Measurements from ENCODE around the gene ITIH3.
A peak's percentile ranks its signal among the peaks of the same experiment; 100 is the strongest.

ITIH3 gene

GRCh38 chr3:52827866-52828376 lies 33.3 kb downstream of the ITIH3 start:
- no peak for DNase-seq

- no peak for DNase-seq
These were observed 34.9 kb downstream of the ITIH3 start for GRCh38 chr3:52829482-52829881.

- no peak for DNase-seq
These were observed 35.4 kb downstream of the ITIH3 start for GRCh38 chr3:52829906-52830463.

- DNase-seq: no peak
These were observed 36.1 kb downstream of the ITIH3 start, which contains the start of gene ITIH4 for GRCh38 chr3:52830535-52831258. ITIH4 (minus strand) TSS chr3:52830672; CDS start chr3:52830642, 30 bp downstream.

DNA sequence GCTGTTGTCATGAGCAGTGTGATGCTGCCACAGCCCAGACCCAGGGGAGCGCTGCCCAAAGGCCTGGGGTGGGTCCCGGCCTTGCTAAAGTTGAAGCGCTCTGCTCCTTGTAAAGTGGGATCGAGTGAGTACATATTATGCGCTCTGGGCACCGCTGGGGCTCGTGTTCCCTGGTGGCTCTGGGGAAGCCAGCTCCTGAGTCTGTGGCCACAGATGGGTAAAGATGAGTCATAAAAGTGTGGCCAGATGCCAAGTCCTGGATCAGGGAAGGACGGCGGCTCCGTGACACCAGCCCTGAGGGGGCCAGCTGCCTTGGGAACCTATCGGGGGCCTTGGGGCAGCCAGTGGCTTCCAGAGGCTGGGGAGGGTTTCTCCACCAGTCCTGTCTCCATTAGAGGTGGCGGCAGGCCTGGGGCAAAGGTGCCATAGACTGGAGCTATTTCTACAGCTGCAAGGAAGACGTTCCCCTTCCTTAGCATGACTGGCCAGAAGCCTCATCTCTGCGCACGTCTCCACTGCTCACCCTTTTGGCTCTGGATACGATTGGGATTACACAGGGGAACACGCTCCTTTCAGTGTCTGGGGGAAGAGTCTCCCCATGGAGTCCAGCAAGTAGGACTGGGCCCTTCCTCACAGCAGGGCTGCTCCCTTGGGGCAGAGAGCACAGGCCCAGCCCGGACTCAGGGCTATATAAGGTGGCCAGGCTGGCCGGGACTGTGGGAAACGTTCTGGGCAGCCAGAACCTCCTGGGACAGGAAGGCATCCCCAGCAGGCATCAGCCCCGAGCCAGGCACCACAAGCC lies 37.1 kb downstream of the ITIH3 start:
- DNase-seq: no peak

DNA sequence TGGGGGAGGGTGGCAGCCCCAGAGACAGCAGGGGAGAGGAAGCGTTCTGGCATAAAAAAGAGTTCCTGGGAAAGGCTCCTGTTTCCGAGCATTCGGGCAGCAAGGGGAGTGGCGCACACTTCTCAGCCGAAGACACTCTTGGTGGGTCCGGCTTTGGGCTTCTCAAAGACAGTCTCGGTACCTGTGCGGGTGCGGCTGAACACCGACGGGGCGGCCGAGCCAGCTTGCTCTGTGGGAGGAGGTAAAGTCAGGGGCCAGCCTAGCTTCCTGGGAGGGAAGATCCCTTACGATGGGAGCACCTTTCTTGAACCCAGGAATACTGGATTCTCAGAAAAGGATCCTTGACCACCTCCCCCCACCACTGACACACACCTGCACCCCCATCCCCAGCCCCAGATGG lies 38.6 kb downstream of the ITIH3 start:
- no peak for DNase-seq

DNA sequence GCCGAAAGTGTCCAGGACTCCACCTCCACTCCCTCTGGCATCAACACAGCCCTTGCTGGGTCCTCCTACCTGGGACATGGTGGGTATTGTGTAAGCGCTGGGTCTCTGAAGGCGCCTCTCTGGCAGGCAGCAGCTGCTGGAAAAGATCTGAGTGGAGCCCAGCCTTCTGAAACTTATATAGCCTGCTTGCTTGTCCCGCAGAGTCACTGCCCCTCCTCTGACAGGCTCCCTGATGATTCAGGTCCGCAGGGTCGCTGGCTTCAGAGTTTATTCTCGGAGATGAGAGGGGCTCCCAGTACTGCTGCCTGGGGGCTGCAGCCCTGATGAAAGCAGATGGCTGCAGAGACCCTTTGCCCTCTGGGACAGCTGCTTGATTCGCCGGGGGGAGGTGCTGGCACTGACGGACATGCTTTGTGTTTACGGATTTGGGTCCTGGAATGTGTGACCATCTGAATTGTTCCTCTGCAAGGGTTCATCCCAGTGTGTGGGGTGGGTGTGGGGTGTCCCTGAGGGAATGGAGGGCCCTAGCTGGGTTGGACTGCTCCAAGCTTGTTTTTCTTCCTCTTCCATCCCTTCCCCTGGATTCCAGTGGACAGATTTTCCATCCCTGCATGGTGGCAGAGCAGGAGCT lies 40.4 kb downstream of the ITIH3 start, which contains the start of gene MUSTN1:
Gene MUSTN1, minus strand, starts transcription at position 149 of the 631 bp plus-strand sequence. Its CDS starts 71 bp downstream, at position 78.
- peak; percentile 66 for DNase-seq

GRCh38 chr3:52835766-52836470 lies 41.3 kb downstream of the ITIH3 start:
- no peak for DNase-seq

GRCh38 chr3:52836471-52836845 lies 41.9 kb downstream of the ITIH3 start:
- DNase-seq: no peak

GRCh38 chr3:52836986-52837385 lies 42.4 kb downstream of the ITIH3 start:
- no peak for DNase-seq

DNA sequence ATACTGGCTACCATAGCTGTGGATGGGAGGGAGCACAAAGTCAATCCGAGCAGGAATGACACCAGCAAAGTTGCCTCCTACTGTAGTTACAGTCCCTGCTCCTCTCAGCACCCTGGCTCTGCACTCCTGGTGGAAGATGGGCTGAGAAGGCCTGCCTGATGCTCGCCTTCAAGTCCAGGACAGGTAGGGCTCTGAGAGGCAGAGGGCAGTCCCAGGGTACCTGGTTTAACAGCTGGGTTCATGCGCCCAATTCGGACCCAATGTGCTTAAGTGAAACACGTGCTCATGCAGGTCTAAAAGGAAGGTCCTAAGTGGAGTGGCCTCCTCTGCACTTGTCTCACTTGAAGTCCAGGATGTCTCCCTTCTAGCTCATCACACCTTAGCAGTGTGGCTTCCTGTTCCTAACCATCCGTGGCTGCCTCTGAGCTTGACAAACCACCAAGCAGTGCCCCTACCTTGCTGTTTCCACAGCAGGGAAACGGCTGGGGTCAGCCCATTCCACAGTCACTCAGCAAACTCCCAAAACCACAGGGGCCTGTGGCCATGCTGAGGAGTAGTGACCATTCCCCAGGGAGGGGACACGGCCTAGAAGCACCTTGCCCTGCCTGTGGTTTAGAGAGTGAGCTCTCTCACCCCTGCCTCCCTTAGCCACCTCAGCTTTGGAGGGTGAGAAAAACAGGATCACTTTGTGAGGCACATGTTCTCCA lies 44.1 kb downstream of the ITIH3 start:
- no peak for DNase-seq

DNA sequence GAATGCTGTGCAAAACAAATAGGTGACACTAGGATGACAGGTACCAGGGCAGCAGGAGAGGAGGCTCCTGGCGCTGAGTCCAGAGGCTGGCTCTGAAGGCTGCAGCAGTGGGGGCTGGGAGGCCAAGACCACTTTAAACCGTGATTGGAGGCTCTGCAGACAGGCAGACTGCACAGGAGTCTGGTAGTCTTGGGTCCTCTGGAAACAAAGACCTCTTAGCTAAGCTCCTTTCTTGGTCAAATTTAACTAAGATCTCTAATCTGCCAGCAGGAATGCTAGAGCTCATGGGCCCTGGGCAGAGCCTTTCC lies 44.6 kb downstream of the ITIH3 start:
- no peak for DNase-seq

DNA sequence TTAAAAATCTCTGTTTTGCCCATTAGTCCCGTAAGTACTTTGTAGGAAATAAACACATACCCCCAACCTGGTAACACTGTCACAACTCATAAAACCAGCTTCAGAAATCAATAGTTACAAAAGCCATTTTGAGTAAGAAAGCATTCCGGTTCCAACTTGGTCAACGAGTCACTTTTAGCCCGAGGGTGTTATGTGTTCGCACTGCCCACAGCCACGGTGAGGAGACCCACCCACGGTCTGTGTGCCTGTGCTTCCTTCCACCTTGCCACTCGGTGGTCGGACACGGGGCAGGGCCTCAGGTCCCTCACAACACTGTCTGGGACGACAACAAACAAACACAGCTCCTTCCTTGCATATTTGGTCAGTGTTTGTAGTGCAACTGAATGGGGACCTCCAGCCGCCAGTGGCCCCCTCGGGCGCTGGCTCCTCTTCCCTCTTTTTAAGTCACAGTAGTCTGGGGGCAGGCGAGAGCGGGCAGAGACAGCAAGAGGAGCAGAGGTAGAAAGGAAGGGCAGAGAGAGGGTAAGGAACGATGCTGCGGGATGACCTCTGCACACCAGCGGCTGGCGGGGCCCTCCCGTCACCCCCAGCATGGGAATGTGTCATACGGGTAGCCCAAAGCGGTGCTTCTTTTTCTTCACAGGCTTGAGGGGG lies 45.4 kb downstream of the ITIH3 start:
- no peak for DNase-seq

DNA sequence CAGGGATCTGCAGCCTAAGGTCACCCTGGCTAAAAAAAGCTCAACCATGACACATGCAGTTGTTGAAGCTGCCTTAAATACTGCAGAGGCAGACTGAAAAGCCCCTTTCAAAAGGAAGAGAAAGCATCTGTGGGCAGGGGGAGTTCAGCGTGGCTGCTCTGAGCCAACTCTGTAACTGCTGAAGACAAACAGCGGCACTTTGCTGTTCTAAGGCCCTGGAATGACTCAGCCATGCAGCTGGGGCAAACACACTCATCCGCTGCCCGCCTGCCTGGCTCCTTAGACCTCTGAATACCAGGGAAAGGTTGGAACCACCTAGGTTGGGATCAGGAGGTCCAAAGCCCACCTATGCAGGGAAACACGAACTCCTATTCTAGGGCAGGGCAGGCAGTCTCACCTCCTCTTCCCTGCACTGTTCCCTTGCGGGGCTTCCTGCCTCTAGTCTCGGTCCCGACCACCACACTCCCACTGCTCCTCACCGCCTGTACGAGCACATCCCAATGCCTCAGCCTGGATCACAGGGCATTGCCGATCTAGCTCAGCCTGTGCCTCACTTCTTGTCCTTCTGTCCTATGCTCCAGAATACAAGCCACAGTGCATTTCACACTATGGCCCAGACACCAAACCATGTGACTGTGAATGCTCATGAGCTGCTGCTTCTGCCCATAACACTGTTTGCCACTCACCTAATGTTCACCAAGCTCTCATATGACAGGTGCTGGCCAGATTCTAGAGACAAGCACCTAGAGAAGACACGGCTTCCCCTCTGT lies 46.8 kb downstream of the ITIH3 start:
- no peak for DNase-seq

GRCh38 chr3:52841981-52842340 lies 47.4 kb downstream of the ITIH3 start:
- no peak for DNase-seq

DNA sequence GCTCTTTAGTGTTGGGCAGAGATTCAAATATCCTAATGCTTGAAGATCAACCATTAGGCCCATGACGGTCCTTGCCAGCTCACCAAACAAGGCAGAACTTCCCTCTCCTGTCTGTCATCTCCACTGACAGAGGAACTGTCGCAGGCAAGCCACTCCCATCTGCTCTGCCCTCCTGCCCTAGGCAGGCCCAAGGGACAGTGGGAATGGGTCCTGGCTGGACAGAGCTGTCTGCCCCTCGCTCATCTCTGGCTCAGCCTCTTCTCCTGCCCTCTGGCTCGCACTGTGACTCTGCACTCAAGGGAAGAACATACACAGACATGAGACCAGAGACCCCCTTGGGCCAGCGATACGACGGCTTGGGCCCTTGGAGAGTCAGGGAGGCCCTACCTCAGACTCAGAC lies 47.8 kb downstream of the ITIH3 start:
- no peak for DNase-seq

- no peak for DNase-seq
These were observed 48.7 kb downstream of the ITIH3 start for GRCh38 chr3:52843108-52843865.

DNA sequence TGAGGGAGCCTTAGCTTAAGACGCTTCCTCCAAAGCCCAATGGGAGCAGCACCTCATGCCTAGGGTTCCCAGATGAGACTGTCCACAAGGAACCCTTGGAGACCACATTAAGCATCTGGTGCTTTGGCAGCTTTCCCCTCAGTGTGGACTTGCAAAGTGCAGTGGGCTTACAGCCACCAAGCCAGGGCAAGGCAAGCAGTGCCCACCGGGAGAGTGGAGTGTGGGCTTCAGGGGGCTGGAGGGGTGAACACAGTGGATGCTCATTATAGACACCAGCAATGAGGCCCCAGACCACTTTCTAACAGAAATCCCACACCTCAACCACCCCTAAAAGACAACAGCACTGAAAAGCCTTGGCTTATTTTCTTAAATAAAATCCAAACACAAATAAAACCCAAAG lies 49.3 kb downstream of the ITIH3 start:
- no peak for DNase-seq

DNA sequence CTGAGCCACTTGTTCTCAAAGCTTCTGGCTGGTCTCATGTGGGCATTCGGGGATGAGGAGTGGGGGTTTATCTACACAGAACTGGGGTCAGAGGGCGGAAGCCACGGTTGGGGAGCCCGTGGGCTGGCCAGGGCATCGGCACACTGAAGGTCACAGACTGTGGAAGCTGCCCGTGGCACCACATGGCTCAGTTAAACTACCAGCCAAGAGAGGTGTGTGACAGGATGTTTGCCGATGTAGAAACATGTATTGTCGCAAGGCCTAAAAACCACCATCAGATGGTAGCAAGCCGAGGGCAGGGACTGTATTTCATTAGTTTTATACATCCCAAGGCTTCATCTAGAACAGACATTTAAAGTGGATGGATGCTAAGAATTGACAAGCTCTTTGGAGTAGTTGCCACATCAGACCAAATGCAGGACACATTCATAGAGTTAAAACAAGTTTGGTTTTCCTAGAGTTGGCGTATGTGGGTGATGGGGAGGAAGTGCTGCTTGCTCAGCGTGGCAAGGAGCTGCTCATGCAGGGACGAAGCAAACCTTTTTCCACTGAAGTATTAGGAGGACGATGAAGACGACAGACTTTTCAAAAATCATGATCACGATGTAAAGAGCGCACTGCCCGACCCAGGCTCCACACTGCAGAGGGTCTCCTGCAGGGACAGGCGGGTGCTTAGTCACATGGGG lies 49.8 kb downstream of the ITIH3 start:
- DNase-seq: no peak
